ENCODE results near the gene MON1A. TPM values are rescaled to one million over a fixed set of nuclear protein-coding genes. Genes with fewer than 3 reads are reported as not detected.

MON1A gene
- total RNA-seq, 1 donor from 2014 or later, result 12.4 TPM

- Mint-ChIP-seq H3K27ac (ENCODE audit: unreplicated experiment) (no peak overlapping the region), H3K4me1 (ENCODE audit: low read depth, unreplicated experiment) (no peaks in the 10 kb centered on the region), H3K36me3 (ENCODE audit: low read depth, unreplicated experiment) (peaks cover 2% of the 10 kb centered on the region), H3K4me3 (ENCODE audit: unreplicated experiment) (no peak overlapping the region), H3K27me3 (ENCODE audit: low read depth, unreplicated experiment) (peaks cover 21% of the 10 kb centered on the region), H3K9me3 (ENCODE audit: unreplicated experiment) (peaks cover 4% of the 10 kb centered on the region)
- FAIRE-seq, result no peak
- no peak for DNase-seq (ENCODE audit: low read depth)
- no peaks in the 10 kb centered on the region for H3K4me1 ChIP-seq (ENCODE audit: insufficient read depth, low read length)
- H3K27ac ChIP-seq (ENCODE audit: low read depth, low read length), result no peak overlapping the region
- no peak overlapping the region for H2AFZ ChIP-seq (ENCODE audit: low read depth, low read length)
- H3K79me2 ChIP-seq (ENCODE audit: insufficient read depth, low read length), result no peaks in the 10 kb centered on the region
- peaks cover 6% of the 10 kb centered on the region for H3K27me3 ChIP-seq (ENCODE audit: insufficient read depth, low read length)
- no peak overlapping the region for H3K4me2 ChIP-seq (ENCODE audit: low read length)
- TF ChIP-seq EZH2 (IDR thresholded peaks at IDR 0.05; ENCODE audit: insufficient read depth, low read length), result no peak
- no peak for TF ChIP-seq CTCF (IDR thresholded peaks at IDR 0.05; ENCODE audit: insufficient read depth, low read depth, low read length)
- H3K36me3 ChIP-seq (ENCODE audit: insufficient read depth, low read length), result no peaks in the 10 kb centered on the region
- H3K9me3 ChIP-seq (ENCODE audit: insufficient read depth, low read depth, low read length), result no peaks in the 10 kb centered on the region
- H3K9ac ChIP-seq (ENCODE audit: low read length), result no peak overlapping the region
- no peaks in the 10 kb centered on the region for H4K20me1 ChIP-seq (ENCODE audit: insufficient read depth, low read length)
- H3K4me3 ChIP-seq (ENCODE audit: insufficient read depth, low read depth, low read length), result no peak overlapping the region
Observed at GRCh38 chr3:49880581-49881315, 48.9 kb downstream of the MON1A start.

GRCh38 chr3:49879721-49880120 lies 49.9 kb downstream of the MON1A start:
- H3K4me2 ChIP-seq (ENCODE audit: low read length), result no peak overlapping the region
- no peak for FAIRE-seq
- no peak overlapping the region for H3K27ac Mint-ChIP-seq (ENCODE audit: unreplicated experiment)

More at GRCh38 chr3:49879721-49880120, 49.9 kb downstream of the MON1A start:
- Histone ChIP-seq H3K4me3 (ENCODE audit: insufficient read depth, low read depth, low read length) (no peak overlapping the region), H3K9ac (ENCODE audit: low read length) (no peak overlapping the region), H4K20me1 (ENCODE audit: insufficient read depth, low read length) (no peaks in the 10 kb centered on the region), H3K27ac (ENCODE audit: low read depth, low read length) (no peak overlapping the region), H3K9me3 (ENCODE audit: insufficient read depth, low read depth, low read length) (no peaks in the 10 kb centered on the region), H3K4me1 (ENCODE audit: insufficient read depth, low read length) (no peaks in the 10 kb centered on the region), H2AFZ (ENCODE audit: low read depth, low read length) (no peak overlapping the region), H3K79me2 (ENCODE audit: insufficient read depth, low read length) (no peaks in the 10 kb centered on the region), H3K36me3 (ENCODE audit: insufficient read depth, low read length) (no peaks in the 10 kb centered on the region), H3K27me3 (ENCODE audit: insufficient read depth, low read length) (peaks cover 6% of the 10 kb centered on the region)
- no peak for DNase-seq (ENCODE audit: low read depth)
- Mint-ChIP-seq H3K4me3 (ENCODE audit: unreplicated experiment) (no peak overlapping the region), H3K36me3 (ENCODE audit: low read depth, unreplicated experiment) (peaks cover 3% of the 10 kb centered on the region), H3K4me1 (ENCODE audit: low read depth, unreplicated experiment) (no peaks in the 10 kb centered on the region), H3K9me3 (ENCODE audit: unreplicated experiment) (peaks cover 6% of the 10 kb centered on the region), H3K27me3 (ENCODE audit: low read depth, unreplicated experiment) (peaks cover 30% of the 10 kb centered on the region)
- TF ChIP-seq EZH2 (IDR thresholded peaks at IDR 0.05; ENCODE audit: insufficient read depth, low read length), result no peak
- TF ChIP-seq CTCF (IDR thresholded peaks at IDR 0.05; ENCODE audit: insufficient read depth, low read depth, low read length), result no peak
